Measurements from ENCODE around the gene NME7.

DNA sequence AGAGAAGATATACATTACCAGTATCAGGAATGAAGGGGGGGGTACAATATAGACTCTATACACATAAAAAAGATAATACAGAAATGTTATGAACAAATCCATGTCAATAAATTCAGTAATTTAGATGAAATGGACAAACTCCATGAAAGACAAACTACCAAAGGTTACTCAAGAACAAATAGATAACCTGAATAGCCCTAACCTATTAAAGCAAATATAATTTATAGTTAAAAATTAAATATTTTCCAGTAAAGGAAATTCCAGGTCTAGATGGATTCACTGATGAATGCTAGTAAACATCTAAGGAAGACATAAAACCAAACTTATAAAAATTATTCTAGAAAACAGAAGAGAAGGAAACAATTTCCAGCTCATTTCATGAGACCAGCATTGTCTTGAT is 13.6 kb upstream of the NME7 start:
- no peak for TF ChIP-seq CTCF (tag by site-specific recombination; IDR thresholded peaks at IDR 0.05)
- no peak for TF ChIP-seq ZNF426 (tag by site-specific recombination; IDR thresholded peaks at IDR 0.05)
- TF ChIP-seq ATF2 (tag by site-specific recombination; IDR thresholded peaks at IDR 0.05; ENCODE audit: low read depth) = no peak
- TF ChIP-seq ZNF335 (tag by site-specific recombination; conservative IDR thresholded peaks at IDR 0.05) = no peak
- TF ChIP-seq YY1 (tag by site-specific recombination; IDR thresholded peaks at IDR 0.05) = no peak
- TF ChIP-seq ZNF146 (tag by site-specific recombination; IDR thresholded peaks at IDR 0.05) = no peak
- TF ChIP-seq, protein P1, sequence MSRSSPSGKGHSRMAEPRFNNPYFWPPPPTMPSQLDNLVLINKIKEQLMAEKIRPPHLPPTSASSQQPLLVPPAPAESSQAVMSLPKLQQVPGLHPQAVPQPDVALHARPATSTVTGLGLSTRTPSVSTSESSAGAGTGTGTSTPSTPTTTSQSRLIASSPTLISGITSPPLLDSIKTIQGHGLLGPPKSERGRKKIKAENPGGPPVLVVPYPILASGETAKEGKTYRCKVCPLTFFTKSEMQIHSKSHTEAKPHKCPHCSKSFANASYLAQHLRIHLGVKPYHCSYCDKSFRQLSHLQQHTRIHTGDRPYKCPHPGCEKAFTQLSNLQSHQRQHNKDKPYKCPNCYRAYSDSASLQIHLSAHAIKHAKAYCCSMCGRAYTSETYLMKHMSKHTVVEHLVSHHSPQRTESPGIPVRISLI (tag by site-specific recombination; IDR thresholded peaks at IDR 0.05) = no peak
- no peak for TF ChIP-seq REST (tag by site-specific recombination; IDR thresholded peaks at IDR 0.05)
- TF ChIP-seq MYNN (tag by site-specific recombination; IDR thresholded peaks at IDR 0.05; ENCODE audit: borderline replicate concordance) = no peak
- no peak for TF ChIP-seq ZNF292 (tag by site-specific recombination; IDR thresholded peaks at IDR 0.05; ENCODE audit: borderline replicate concordance, low read depth)

All from HEK293 (cell line).